ENCODE results near the gene SLC1A1.

GRCh38 chr9:4530375-4530774 is 40.1 kb downstream of the SLC1A1 start:
- TF ChIP-seq POLR2A (IDR thresholded peaks at IDR 0.05) (no peak), CTCF (IDR thresholded peaks at IDR 0.05) (no peak)

Measured in esophagus squamous epithelium (tissue), 4 donors.